GM23248 (cell line): Measurements from ENCODE around the gene YES1.

Experiments
- EZH2 ChIP-seq: fragments of 200-600 bp; sonication (generic); IDR thresholded peaks from 2 replicates; pipeline ENCODE4 v1.6.1; 2018; ENCODE audit warnings: antibody characterized with exemption, mild to moderate bottlenecking; ENCODE audit not compliant: insufficient read depth, poor library complexity, severe bottlenecking
- EZH2phosphoT487 ChIP-seq: fragments of 200-600 bp; sonication (generic); IDR thresholded peaks from 2 replicates; pipeline ENCODE4 v1.6.1; 2018; ENCODE audit warnings: antibody characterized with exemption, moderate library complexity, mild to moderate bottlenecking, low read depth; ENCODE audit not compliant: insufficient read depth

- TF ChIP-seq EZH2, result no peak
- no peak for TF ChIP-seq EZH2phosphoT487
Measured at GRCh38 chr18:841647-842370, 29.8 kb upstream of the YES1 start.
